HepG2 (cell line): ENCODE data around the gene SLC6A6.

Source experiments
- ATF6 ChIP-seq: sonication (generic); formaldehyde crosslinking; conservative IDR thresholded peaks from 2 replicates; pipeline ENCODE4 v1.4.0; 2020; ENCODE audit warnings: missing genetic modification reagents
- CHD2 ChIP-seq: IDR thresholded peaks from 2 replicates; pipeline ENCODE4 v1.6.1; 2011; ENCODE audit warnings: low read depth, low read length, improper control_type of control experiment
- CREB3 ChIP-seq: sonication (generic); formaldehyde crosslinking; IDR thresholded peaks from 2 replicates; pipeline ENCODE4 v1.5.0; 2020; ENCODE audit warnings: missing genetic modification reagents
- DZIP1 ChIP-seq: sonication (generic); formaldehyde crosslinking; IDR thresholded peaks from 2 replicates; pipeline ENCODE4 v1.5.0; 2020; ENCODE audit warnings: mild to moderate bottlenecking, missing genetic modification reagents
- EP300 ChIP-seq, 3 experiments: sonication (generic) in 1 of 3; formaldehyde crosslinking in 1 of 3; IDR thresholded peaks; 2 replicates each; pipeline versions ENCODE4 v1.5.1 to v1.6.1; 2011 to 2020; ENCODE audit warnings: low read depth in 2 of 3, low read length in 2 of 3, borderline replicate concordance in 1 of 3, improper control_type of control experiment in 1 of 3, mild to moderate bottlenecking in 1 of 3, missing genetic modification reagents in 1 of 3, moderate library complexity in 1 of 3
- EZH2 ChIP-seq: conservative IDR thresholded peaks from 2 replicates; pipeline ENCODE4 v1.6.1; 2012; ENCODE audit warnings: mild to moderate bottlenecking, low read depth, low read length, moderate library complexity
- POLR2A ChIP-seq, 2 experiments: IDR thresholded peaks; 2 replicates each; pipeline ENCODE4 v1.6.1; 2011; ENCODE audit warnings: low read depth in 2 of 2, low read length in 2 of 2, mild to moderate bottlenecking in 1 of 2, moderate library complexity in 1 of 2; ENCODE audit not compliant: insufficient read depth in 1 of 2
- ZNF34 ChIP-seq: sonication (generic); formaldehyde crosslinking; IDR thresholded peaks from 2 replicates; pipeline ENCODE4 v1.4.0; 2020; ENCODE audit warnings: mild to moderate bottlenecking, missing genetic modification reagents, borderline replicate concordance
- ZNF773 ChIP-seq: sonication (generic); formaldehyde crosslinking; IDR thresholded peaks from 2 replicates; pipeline ENCODE4 v1.4.0; 2020; ENCODE audit warnings: missing genetic modification reagents, borderline replicate concordance

- TF ChIP-seq EZH2, result no peak
- no peak for TF ChIP-seq EP300 (IDR thresholded peaks at IDR 0.05; ENCODE audit: low read depth in 2 of 2, low read length in 2 of 2)
- no peak for TF ChIP-seq EP300 (CRISPR knock-in tag; IDR thresholded peaks at IDR 0.05; ENCODE audit: borderline replicate concordance)
- TF ChIP-seq ATF6, result no peak
- TF ChIP-seq POLR2A (IDR thresholded peaks at IDR 0.05; ENCODE audit: insufficient read depth in 1 of 2, low read depth in 2 of 2, low read length in 2 of 2), result no peak
- TF ChIP-seq ZNF773 (CRISPR knock-in tag), result no peak
- no peak for TF ChIP-seq CREB3
- no peak for TF ChIP-seq DZIP1 (CRISPR knock-in tag)
- TF ChIP-seq CHD2, result no peak
- TF ChIP-seq ZNF34 (CRISPR knock-in tag), result no peak
These were observed 118.6 kb downstream of the SLC6A6 start for GRCh38 chr3:14520967-14521366.
